SJCRH30 (cell line): Measurements from ENCODE around the gene THYN1. TPM values are rescaled to one million over a fixed set of nuclear protein-coding genes. Genes with fewer than 3 reads are reported as not detected.
A peak's percentile ranks its signal among the peaks of the same experiment; 100 is the strongest.

Experiments used
- DNase-seq, 2 experiments: peaks; one replicate each; pipeline ENCODE4 v3.0.0-alpha.2; 2015 to 2020
- H3K27ac ChIP-seq: fragments of 250-450 bp; sonication (Bioruptor Pico); 2 replicates; pipeline ENCODE4 v1.5.1; 2020; ENCODE audit warnings: mild to moderate bottlenecking, moderate library complexity
- H3K27me3 ChIP-seq: fragments of 250-450 bp; sonication (Bioruptor Pico); 2 replicates; pipeline ENCODE4 v1.5.1; 2020; ENCODE audit warnings: mild to moderate bottlenecking, moderate library complexity
- H3K36me3 ChIP-seq: fragments of 250-450 bp; sonication (Bioruptor Pico); 2 replicates; pipeline ENCODE4 v1.5.1; 2020; ENCODE audit warnings: mild to moderate bottlenecking, moderate library complexity
- H3K4me1 ChIP-seq: fragments of 250-450 bp; sonication (Bioruptor Pico); 2 replicates; pipeline ENCODE4 v1.5.1; 2020; ENCODE audit warnings: mild to moderate bottlenecking, moderate library complexity
- H3K4me3 ChIP-seq: fragments of 250-450 bp; sonication (Bioruptor Pico); 2 replicates; pipeline ENCODE4 v1.5.1; 2020; ENCODE audit warnings: mild to moderate bottlenecking, moderate library complexity
- H3K9me3 ChIP-seq: fragments of 250-450 bp; sonication (Bioruptor Pico); replicated peaks from 2 replicates; pipeline ENCODE4 v1.5.1; 2020; ENCODE audit warnings: mild to moderate bottlenecking, moderate library complexity
- total RNA-seq: library from RNA; depleted of rRNA; stranded (reverse); fragments of >200 nt; shearing (Covaris generic); gene quantifications from 2 replicates; pipeline ENCODE4 v1.2.3, GENCODE V29; 2014

The THYN1 gene
- total RNA-seq, 1 experiment from 2014 or later: 88.0 TPM

DNA sequence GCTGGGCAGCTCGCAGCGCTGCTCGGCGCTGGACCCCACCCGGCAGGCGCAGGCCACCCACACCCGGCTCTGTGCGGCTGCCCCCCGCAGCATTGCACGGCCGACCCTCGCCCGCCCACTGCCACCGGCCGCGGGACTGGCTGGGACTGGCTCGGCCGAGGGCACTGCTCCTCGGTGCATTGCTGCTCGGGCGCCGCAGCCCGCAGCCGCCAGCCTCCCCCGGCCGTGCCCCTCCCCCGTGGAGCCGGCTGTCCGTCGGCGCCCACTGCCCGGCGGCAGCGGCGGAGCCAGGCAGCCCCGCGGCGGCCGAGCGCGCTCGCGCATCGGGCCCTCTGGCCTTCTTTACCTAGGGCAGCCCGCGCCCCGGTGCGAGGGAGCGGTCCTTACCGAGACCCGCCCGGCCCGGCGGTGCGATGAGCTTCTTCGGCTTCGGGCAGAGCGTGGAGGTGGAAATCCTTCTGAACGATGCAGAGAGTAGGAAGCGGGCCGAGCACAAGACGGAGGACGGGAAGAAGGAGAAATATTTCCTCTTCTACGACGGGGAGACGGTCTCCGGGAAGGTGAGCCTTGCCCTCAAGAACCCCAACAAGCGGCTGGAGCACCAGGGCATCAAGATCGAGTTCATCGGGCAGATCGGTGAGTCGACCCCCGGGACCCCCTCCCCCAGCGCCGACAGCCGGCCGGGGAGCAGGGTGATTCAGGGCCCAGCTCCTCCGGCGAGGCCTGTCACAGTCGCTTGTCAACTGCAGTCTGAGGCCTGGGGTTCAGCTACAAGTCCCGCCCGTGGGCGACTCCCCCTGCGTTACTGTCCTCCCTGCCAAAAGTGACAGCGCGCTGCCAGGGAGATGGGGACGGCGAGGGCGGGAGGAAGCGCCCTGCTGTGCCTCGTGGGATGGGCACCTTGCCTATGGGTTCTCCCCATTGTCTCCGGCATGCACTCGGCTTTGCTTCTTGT is 28.2 kb downstream of the THYN1 start:
- Histone ChIP-seq H3K4me3 (peak overlapping the region; percentile 82), H3K4me1 (peaks cover 7% of the 10 kb centered on the region), H3K27ac (peak overlapping the region; percentile 17), H3K36me3 (peaks cover 10% of the 10 kb centered on the region), H3K27me3 (no peaks in the 10 kb centered on the region), H3K9me3 (no peaks in the 10 kb centered on the region)
- peak; percentile 38 to 44 for DNase-seq

DNA sequence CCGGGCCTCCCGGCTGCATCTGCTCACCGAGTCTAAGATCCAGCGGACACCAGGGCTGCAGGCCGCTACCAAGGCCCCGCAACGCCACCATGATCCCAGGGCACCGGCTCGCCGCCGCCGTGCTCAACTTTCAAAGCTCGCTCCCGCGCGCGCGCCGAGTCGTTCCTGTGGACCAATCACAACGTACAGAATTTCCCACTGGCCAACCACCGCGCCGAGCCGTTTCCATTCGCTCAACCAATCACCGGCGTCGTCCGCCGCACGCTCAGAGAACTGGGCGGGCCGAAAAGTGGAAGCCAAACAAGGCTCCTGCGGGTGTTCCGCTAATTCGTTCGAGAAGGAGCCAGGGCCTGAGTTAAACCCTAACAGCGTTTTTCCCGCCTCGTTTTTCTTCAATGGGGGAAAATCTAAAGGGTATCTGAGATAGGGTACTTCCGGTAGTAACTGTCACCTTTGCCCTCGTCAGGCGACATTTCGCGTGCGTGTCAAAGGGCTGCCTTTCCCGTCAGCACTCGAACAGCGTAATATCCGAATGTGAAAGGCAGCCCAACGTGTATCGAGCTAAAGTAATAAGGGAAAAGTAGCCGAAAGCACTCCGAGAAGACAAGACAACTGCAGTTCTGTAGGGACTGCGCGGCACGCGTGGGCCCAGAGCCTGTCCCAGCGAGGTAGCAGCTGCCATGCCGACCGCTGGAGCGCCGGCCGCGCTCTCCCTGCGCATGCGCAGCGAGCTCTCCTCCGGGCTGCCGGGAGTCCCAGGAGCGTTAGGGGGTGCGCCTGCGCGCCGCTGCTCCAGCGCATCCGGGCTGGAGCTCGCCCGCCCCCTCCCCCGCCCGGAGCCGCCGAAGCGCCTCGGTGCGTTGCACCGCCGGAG is 29.1 kb downstream of the THYN1 start, which contains the start of the genes NCAPD3 and VPS26B:
NCAPD3 (minus strand) TSS at position 132 of the 874 bp plus-strand sequence; CDS start at position 91, 41 bp downstream.
VPS26B (plus strand) TSS at position 836 of the 874 bp plus-strand sequence. CDS start 452 bp downstream, outside the sequence.
- Histone ChIP-seq H3K9me3 (no peaks in the 10 kb centered on the region), H3K27ac (peak within 1 kb of the TSS; percentile 95), H3K4me3 (peak within 1 kb of the TSS; percentile 82), H3K27me3 (no peaks in the 10 kb centered on the region), H3K36me3 (peaks cover 18% of the 10 kb centered on the region), H3K4me1 (peaks cover 3% of the 10 kb centered on the region; the same call in 1 of the 2 replicates)
- peak; percentile 95 to 97 for DNase-seq

DNA sequence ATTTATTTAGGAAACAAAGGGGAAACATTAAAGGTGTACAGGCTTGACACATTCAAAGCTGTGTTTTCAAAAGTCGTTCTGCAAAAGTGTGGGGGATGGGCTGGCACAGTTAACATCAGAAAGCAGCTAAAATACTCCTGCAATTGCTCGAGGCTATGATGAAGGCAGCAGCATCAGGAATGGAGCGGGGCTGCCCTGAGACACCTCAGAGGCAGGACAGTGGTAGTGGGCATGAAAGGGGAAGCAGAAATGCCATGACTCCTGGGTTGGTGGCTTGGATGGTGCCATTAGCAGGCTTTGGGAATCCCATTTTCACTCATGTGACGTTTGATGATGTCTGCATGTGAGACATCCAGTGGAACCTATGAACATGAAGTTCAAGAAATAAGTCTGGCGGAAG is 30.0 kb downstream of the THYN1 start:
- Histone ChIP-seq H3K36me3 (peaks cover 27% of the 10 kb centered on the region), H3K27ac (peak overlapping the region; percentile 95), H3K4me1 (peaks cover 3% of the 10 kb centered on the region; the same call in 1 of the 2 replicates), H3K27me3 (no peaks in the 10 kb centered on the region), H3K4me3 (peak overlapping the region; percentile 82), H3K9me3 (no peaks in the 10 kb centered on the region)
- DNase-seq: peak in 1 of 2 experiments; percentile 27

DNA sequence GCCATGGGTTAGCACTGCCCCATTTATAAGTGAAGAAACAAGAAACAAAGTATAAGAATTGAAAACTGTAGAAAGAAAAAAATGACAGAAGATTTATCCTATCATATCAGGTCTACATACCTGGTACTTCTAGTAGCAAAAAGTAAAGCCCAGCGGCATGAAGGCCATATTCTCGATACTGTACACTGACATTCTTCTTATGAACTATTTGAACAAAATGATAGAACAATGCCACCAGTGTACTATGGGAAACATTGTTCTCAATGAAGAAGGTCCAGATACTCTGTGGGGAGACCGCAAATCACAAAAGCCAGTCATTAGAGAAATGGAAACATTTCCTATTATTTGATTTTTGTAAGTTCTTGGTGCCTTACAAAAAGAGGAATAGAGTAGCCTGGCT is 36.3 kb downstream of the THYN1 start:
- Histone ChIP-seq H3K4me3 (no peak overlapping the region), H3K4me1 (no peaks in the 10 kb centered on the region), H3K27me3 (no peaks in the 10 kb centered on the region), H3K36me3 (peaks cover 77% of the 10 kb centered on the region), H3K9me3 (no peaks in the 10 kb centered on the region), H3K27ac (no peak overlapping the region)
- DNase-seq: no peak

DNA sequence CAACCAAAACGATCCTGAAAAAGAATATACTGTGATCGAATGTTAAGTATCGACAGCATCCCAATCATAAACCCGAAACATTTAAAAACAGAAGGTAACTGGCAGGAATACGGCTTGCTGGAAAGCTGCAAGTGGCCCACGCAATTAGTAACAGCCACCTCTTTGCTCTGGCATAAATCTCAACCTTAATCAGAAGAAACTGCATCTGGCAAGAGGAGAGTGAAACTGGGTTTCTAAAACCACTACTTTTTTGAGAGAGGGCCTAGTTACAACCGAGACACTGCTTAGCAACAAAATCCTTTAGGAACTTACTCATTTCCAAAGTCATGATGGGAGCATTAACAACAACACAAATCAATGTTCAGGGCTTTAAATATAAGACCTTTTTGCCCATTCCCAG is 37.3 kb downstream of the THYN1 start:
- Histone ChIP-seq H3K4me1 (no peaks in the 10 kb centered on the region), H3K4me3 (no peak overlapping the region), H3K27ac (no peak overlapping the region), H3K9me3 (no peaks in the 10 kb centered on the region), H3K36me3 (peaks cover 85% of the 10 kb centered on the region), H3K27me3 (no peaks in the 10 kb centered on the region)
- no peak for DNase-seq

DNA sequence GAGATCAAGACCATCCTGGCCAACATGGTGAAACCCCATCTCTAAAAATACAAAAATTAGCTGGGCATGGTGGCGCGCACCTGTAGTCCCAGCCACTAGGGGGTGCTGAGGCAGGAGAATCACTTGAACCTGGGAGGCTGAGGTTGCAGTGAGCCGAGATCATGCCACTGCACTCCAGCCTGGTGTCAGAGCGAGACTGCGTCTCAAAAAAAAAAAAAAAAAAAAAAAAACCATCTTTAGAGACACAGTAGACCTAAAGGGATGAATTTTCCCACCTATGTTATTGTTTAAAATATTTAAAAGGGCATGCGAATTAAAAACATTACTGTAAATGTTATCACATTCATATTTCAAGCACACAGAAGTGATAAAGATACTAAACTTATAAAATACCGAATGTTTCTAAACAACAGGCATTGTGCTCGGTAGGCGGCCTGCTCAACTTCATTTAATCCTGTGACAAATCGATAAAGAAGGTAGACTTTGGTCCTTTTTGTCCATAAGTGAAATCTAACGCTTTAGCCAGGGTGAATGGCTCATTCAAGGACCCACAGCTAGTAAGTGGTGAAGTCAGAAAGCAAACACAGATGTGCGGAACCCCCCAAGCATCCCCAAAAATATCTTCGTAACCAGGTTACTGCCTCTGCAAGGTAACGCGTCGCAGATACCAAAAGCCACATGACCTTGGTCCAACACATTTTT is 45.5 kb downstream of the THYN1 start:
- no peaks in the 10 kb centered on the region for H3K27me3 ChIP-seq
- H3K36me3 ChIP-seq: peaks cover 94% of the 10 kb centered on the region
- no peaks in the 10 kb centered on the region for H3K4me1 ChIP-seq
- peak; percentile 47 to 54 for DNase-seq
- H3K9me3 ChIP-seq: no peaks in the 10 kb centered on the region
- no peak overlapping the region for H3K4me3 ChIP-seq
- no peak overlapping the region for H3K27ac ChIP-seq

DNA sequence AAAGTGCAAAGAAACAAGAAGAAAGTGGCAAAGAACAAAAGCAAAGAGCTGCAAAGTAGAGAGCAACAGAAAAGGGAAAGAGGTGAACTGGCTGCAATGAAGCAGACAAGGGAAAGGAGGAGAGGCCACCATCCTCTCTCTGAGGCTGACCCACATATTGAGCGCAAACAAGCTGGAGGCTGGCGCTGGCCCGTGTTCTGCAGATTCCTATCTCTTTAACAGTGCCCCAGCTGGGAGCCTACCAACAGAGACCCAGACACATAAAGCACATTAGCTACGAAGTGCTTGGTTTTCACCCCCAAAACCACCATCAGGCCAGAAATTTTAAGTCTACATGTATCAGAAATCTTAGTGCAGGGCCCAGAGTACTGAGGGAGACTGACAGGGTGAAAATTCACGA is 47.0 kb downstream of the THYN1 start:
- no peak overlapping the region for H3K4me3 ChIP-seq
- H3K27me3 ChIP-seq: no peaks in the 10 kb centered on the region
- H3K4me1 ChIP-seq: no peaks in the 10 kb centered on the region
- H3K9me3 ChIP-seq: no peaks in the 10 kb centered on the region
- no peak for DNase-seq
- H3K36me3 ChIP-seq: peaks cover 96% of the 10 kb centered on the region
- H3K27ac ChIP-seq: no peak overlapping the region

DNA sequence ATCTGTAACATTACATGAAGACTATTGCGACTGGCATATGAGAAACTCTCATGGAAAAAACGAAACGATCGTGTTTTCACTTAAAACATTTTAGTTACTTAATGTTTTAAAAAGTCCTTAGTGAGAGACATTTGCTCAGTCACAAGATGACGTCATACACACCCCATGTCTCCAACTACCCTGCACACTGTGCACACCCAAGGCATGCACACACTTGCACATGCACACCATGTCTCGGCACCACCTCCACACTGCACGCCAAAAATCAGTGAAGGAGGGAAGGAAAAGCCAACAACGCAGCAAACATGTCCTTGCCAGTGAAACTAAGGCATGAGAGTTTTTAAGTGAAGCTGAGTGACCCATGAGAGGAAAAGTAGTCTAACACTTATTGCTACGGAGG is 47.4 kb downstream of the THYN1 start:
- Histone ChIP-seq H3K4me3 (no peak overlapping the region), H3K27ac (no peak overlapping the region), H3K36me3 (peaks cover 96% of the 10 kb centered on the region), H3K9me3 (no peaks in the 10 kb centered on the region), H3K4me1 (no peaks in the 10 kb centered on the region), H3K27me3 (no peaks in the 10 kb centered on the region)
- no peak for DNase-seq

DNA sequence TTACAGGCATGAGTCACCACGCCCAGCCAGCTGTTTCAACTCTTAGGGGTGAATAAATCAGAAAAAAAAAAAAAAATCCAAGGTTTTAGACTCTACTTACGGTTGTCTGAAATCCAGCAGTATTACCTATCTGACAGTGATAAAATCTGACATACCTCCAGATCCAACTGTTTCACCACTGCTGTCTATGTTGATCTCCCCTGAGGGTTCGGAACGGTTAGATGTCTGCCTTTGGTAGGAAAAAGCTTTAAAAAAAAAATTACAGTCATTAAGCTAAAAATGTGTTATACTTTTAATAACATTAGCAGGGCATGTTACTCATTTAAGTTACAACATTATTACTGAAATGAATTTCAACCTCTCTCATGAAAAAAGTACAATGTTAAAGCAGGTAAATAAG is 50.5 kb downstream of the THYN1 start:
- H3K4me1 ChIP-seq: no peaks in the 10 kb centered on the region
- no peak overlapping the region for H3K27ac ChIP-seq
- peak; percentile 33 to 42 for DNase-seq
- peaks cover 87% of the 10 kb centered on the region for H3K36me3 ChIP-seq
- no peak overlapping the region for H3K4me3 ChIP-seq
- no peaks in the 10 kb centered on the region for H3K9me3 ChIP-seq
- H3K27me3 ChIP-seq: no peaks in the 10 kb centered on the region

DNA sequence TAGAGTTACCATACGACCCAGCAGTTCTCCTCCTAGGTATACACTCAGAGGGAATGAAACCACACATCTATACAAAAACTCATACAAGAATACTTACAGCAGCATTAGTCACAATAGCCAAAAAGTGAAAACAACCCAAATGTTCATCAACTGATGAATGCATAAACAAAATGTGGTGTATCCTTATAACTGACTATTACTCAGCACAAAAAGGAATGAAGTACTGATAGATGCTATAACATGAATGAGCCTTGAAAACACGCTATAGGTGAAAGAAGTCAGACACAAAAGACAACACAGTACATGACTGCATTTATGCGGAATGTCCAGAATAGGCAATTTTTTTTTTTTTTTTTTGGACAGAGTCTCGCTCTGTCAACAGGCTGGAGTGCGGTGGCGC is 52.5 kb downstream of the THYN1 start:
- Histone ChIP-seq H3K9me3 (no peaks in the 10 kb centered on the region), H3K4me3 (no peak overlapping the region), H3K4me1 (no peaks in the 10 kb centered on the region), H3K36me3 (peaks cover 80% of the 10 kb centered on the region), H3K27ac (no peak overlapping the region), H3K27me3 (no peaks in the 10 kb centered on the region)
- no peak for DNase-seq

DNA sequence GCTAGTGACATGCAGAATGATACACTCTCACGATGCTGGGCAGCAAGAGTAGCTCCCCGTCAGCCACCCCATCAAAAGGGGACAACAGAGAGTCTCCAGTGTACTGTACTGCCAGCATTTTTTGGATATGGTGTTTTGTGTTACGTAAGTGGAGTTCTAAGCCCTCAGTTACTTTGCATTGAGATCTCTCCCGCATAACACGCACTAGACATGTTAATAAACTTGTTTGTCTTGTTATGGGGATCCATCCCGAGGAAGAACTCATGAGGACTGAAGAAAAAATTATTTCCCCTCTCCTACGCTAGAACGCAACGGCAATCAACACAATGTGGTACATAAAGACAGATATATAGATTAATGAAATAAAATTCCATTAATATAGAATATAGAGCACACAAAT is 53.6 kb downstream of the THYN1 start:
- no peaks in the 10 kb centered on the region for H3K9me3 ChIP-seq
- H3K4me1 ChIP-seq: no peaks in the 10 kb centered on the region
- H3K27me3 ChIP-seq: no peaks in the 10 kb centered on the region
- DNase-seq: no peak
- H3K27ac ChIP-seq: no peak overlapping the region
- H3K4me3 ChIP-seq: no peak overlapping the region
- H3K36me3 ChIP-seq: peaks cover 77% of the 10 kb centered on the region
